H1 (cell line): ENCODE data around the gene NLRC5. TPM values are rescaled to one million over a fixed set of nuclear protein-coding genes. Genes with fewer than 3 reads are reported as not detected.

ENCODE experiments used
- CTCF ChIA-PET: fragments of 300-600 bp; sonication (Branson Sonifier 250); formaldehyde crosslinking; loops from one replicate; lab custom pipeline; 2021; ENCODE audit not compliant: partially characterized antibody; lab: Charles Lee
- POLR2A ChIA-PET: fragments of 300-600 bp; sonication (Branson Sonifier 250); formaldehyde crosslinking; loops from one replicate; lab custom pipeline; 2021; ENCODE audit warnings: inconsistent platforms; ENCODE audit not compliant: partially characterized antibody; lab: Charles Lee
- DNase-seq, 2 experiments: peaks; one replicate each; pipeline versions ENCODE4 v3.0.0 to v3.0.0-alpha.2; 2010 to 2022; ENCODE audit warnings: low spot score in 2 of 2, low read depth in 1 of 2, mixed read lengths in 1 of 2
- FAIRE-seq: peaks from 2 replicates; lab custom pipeline; 2011; peaks lifted over from hg19 to GRCh38; lab: Jason Lieb, UNC
- H2AFZ ChIP-seq: 2 replicates; pipeline ENCODE4 v1.8.1; 2012; ENCODE audit warnings: low read length, inconsistent platforms
- H2AK5ac ChIP-seq: 2 replicates; pipeline ENCODE4 v1.6.1; 2013; ENCODE audit warnings: low read depth, low read length
- H2BK120ac ChIP-seq: replicated peaks from 2 replicates; pipeline ENCODE3; 2013; ENCODE audit warnings: low read depth, low read length, inconsistent platforms
- H2BK12ac ChIP-seq: 2 replicates; pipeline ENCODE4 v1.6.1; 2013; ENCODE audit warnings: low read depth, low read length
- H2BK15ac ChIP-seq: 2 replicates; pipeline ENCODE4 v1.6.1; 2013; ENCODE audit warnings: low read length
- H2BK20ac ChIP-seq: 2 replicates; pipeline ENCODE4 v1.6.1; 2013; ENCODE audit warnings: low read length
- H2BK5ac ChIP-seq: 2 replicates; pipeline ENCODE4 v1.6.1; 2013; ENCODE audit warnings: low read depth, low read length
- H3K14ac ChIP-seq: 2 replicates; pipeline ENCODE4 v1.6.1; 2013; ENCODE audit warnings: inconsistent platforms; ENCODE audit not compliant: insufficient read length
- H3K18ac ChIP-seq: 2 replicates; pipeline ENCODE4 v1.6.1; 2013; ENCODE audit warnings: low read length; ENCODE audit errors: extremely low read depth
- H3K23ac ChIP-seq: 2 replicates; pipeline ENCODE4 v1.6.1; 2013; ENCODE audit warnings: inconsistent platforms; ENCODE audit not compliant: insufficient read length
- H3K23me2 ChIP-seq: 2 replicates; pipeline ENCODE4 v1.6.1; 2013; ENCODE audit warnings: low read depth, low read length
- H3K27ac ChIP-seq: 2 replicates; pipeline ENCODE4 v1.6.1; 2011; ENCODE audit warnings: low read depth, low read length, inconsistent platforms
- H3K27me3 ChIP-seq, 4 experiments: replicated peaks in 1 of 4; 1 replicate in 1 of 4; 2 replicates in 3 of 4; pipeline versions ENCODE4 v1.6.1 to v1.8.1; 2011 to 2013; ENCODE audit warnings: low read length in 3 of 4, mild to moderate bottlenecking in 3 of 4, inconsistent platforms in 2 of 4, mixed read lengths in 2 of 4, moderate library complexity in 1 of 4; ENCODE audit not compliant: control insufficient read depth in 3 of 4, insufficient read depth in 3 of 4; ENCODE audit errors: extremely low read depth in 1 of 4
- H3K36me3 ChIP-seq, 4 experiments: 2 replicates each; pipeline versions ENCODE4 v1.6.1 to v1.8.1; 2011 to 2013; ENCODE audit warnings: mild to moderate bottlenecking in 4 of 4, low read length in 3 of 4, moderate library complexity in 2 of 4, control low read depth in 1 of 4, inconsistent platforms in 1 of 4; ENCODE audit not compliant: insufficient read depth in 4 of 4, control insufficient read depth in 2 of 4
- H3K4ac ChIP-seq: replicated peaks from 2 replicates; pipeline ENCODE3; 2013; ENCODE audit warnings: low read length, low read depth, mixed read lengths, inconsistent platforms; ENCODE audit not compliant: insufficient read length
- H3K4me1 ChIP-seq, 4 experiments: replicated peaks in 1 of 4; 1 replicate in 1 of 4; 2 replicates in 3 of 4; pipeline versions ENCODE4 v1.6.1 to v1.8.1; 2011 to 2013; ENCODE audit warnings: low read length in 3 of 4, inconsistent platforms in 2 of 4, mixed read lengths in 1 of 4; ENCODE audit not compliant: insufficient read depth in 4 of 4, control insufficient read depth in 3 of 4
- H3K4me2 ChIP-seq, 2 experiments: 2 replicates each; pipeline versions ENCODE4 v1.6.1 to v1.8.1; 2011 to 2013; ENCODE audit warnings: low read depth in 2 of 2, low read length in 2 of 2, control low read depth in 1 of 2, inconsistent platforms in 1 of 2, mild to moderate bottlenecking in 1 of 2; ENCODE audit not compliant: insufficient read depth in 1 of 2
- H3K4me3 ChIP-seq, 4 experiments: fragments of 200-600, 300-600 bp in 1 of 4; sonication (generic), shearing (Covaris generic), sonication (Bioruptor Twin) in 1 of 4; 2 replicates each; pipeline versions ENCODE4 v1.5.1 to v1.8.1; 2011 to 2016; ENCODE audit warnings: low read length in 4 of 4, low read depth in 3 of 4, control low read depth in 2 of 4, inconsistent platforms in 2 of 4, mild to moderate bottlenecking in 2 of 4, mixed read lengths in 1 of 4, moderate library complexity in 1 of 4; ENCODE audit not compliant: insufficient read depth in 2 of 4; ENCODE audit errors: extremely low read depth in 1 of 4
- H3K56ac ChIP-seq: replicated peaks from 2 replicates; pipeline ENCODE3; 2013; ENCODE audit warnings: low read depth, mild to moderate bottlenecking, mixed read lengths, low read length, inconsistent platforms; ENCODE audit not compliant: insufficient read length
- H3K79me1 ChIP-seq: 2 replicates; pipeline ENCODE4 v1.6.1; 2013; ENCODE audit warnings: low read depth, low read length, control low read depth
- H3K79me2 ChIP-seq, 2 experiments: 2 replicates each; pipeline versions ENCODE4 v1.6.1 to v1.8.1; 2012 to 2013; ENCODE audit warnings: low read length in 2 of 2, mild to moderate bottlenecking in 2 of 2, inconsistent platforms in 1 of 2; ENCODE audit not compliant: insufficient read depth in 2 of 2, control insufficient read depth in 1 of 2
- H3K9ac ChIP-seq, 4 experiments: replicated peaks in 1 of 4; 1 replicate in 1 of 4; 2 replicates in 3 of 4; pipeline versions ENCODE4 v1.6.1 to v1.8.1; 2011 to 2013; ENCODE audit warnings: low read depth in 3 of 4, low read length in 3 of 4, control low read depth in 2 of 4, mild to moderate bottlenecking in 2 of 4, moderate library complexity in 2 of 4, inconsistent platforms in 1 of 4; ENCODE audit errors: extremely low read depth in 1 of 4
- H3K9me3 ChIP-seq, 2 experiments: 2 replicates each; pipeline versions ENCODE4 v1.6.1 to v1.8.1; 2012 to 2013; ENCODE audit warnings: mild to moderate bottlenecking in 2 of 2, moderate library complexity in 2 of 2, control low read depth in 1 of 2, inconsistent platforms in 1 of 2, low read depth in 1 of 2, low read length in 1 of 2, mixed read lengths in 1 of 2; ENCODE audit not compliant: insufficient read depth in 2 of 2
- H4K20me1 ChIP-seq, 2 experiments: replicated peaks in 1 of 2; 2 replicates each; pipeline versions ENCODE3 to v1.8.1; 2011 to 2013; ENCODE audit warnings: inconsistent platforms in 2 of 2, low read length in 2 of 2, mild to moderate bottlenecking in 1 of 2; ENCODE audit not compliant: insufficient read depth in 2 of 2, control insufficient read depth in 1 of 2
- H4K5ac ChIP-seq: 2 replicates; pipeline ENCODE4 v1.6.1; 2013; ENCODE audit warnings: low read length, low read depth, mixed read lengths, inconsistent platforms; ENCODE audit not compliant: insufficient read length
- H4K8ac ChIP-seq: 2 replicates; pipeline ENCODE4 v1.8.0; 2013; ENCODE audit warnings: mild to moderate bottlenecking, moderate library complexity, low read length, inconsistent platforms; ENCODE audit not compliant: insufficient read depth; ENCODE audit errors: extremely low read depth
- H4K91ac ChIP-seq: replicated peaks from 2 replicates; pipeline ENCODE3; 2013; ENCODE audit warnings: low read length, mixed read lengths, inconsistent platforms; ENCODE audit not compliant: insufficient read length
- CHD2 ChIP-seq: IDR thresholded peaks from 2 replicates; pipeline ENCODE4 v1.6.1; 2012; ENCODE audit warnings: low read length, improper control_type of control experiment
- WGBS, 2 experiments: shearing (Covaris generic) in 1 of 2; methylation state at CpG; one replicate each; pipeline versions ENCODE4 v1.1.6 to v1.1.7; 2013 to 2015; ENCODE audit warnings: low lambda C conversion rate in 2 of 2, mixed read lengths in 2 of 2, inconsistent platforms in 1 of 2, low coverage in 1 of 2, missing lambda C conversion rate in 1 of 2; ENCODE audit not compliant: insufficient replicate concordance in 2 of 2, insufficient coverage in 1 of 2, insufficient read length in 1 of 2; ENCODE audit errors: extremely low coverage in 1 of 2, missing lambda C conversion rate in 1 of 2; 5-methylcytosine and 5-hydroxymethylcytosine counted together
- polyA plus RNA-seq, 7 experiments: library from polyadenylated mRNA; depleted of rRNA in 3 of 7; stranded (reverse) in 5 of 7; unstranded in 2 of 7; fragments of >200 nt in 5 of 7; fragments of 200-250 nt in 2 of 7; gene quantifications; 1 replicate in 5 of 7; 2 replicates in 1 of 7; 4 replicates in 1 of 7; pipeline versions ENCODE4 v1.2.1 to v1.2.3, GENCODE V29; 2011 to 2013; ENCODE audit warnings: missing spikeins in 2 of 7, mixed read lengths in 2 of 7
- total RNA-seq: library from RNA; stranded (reverse); fragmentation: NEBNext Ultra II Directional; extraction: Animal tissue kit (Norgen Biotek cat#: 25700); gene quantifications from 2 replicates; pipeline ENCODE4 v1.2.1, GENCODE V29; 2021
- TF ChIP-seq, protein P1 (sequence below): IDR thresholded peaks from 2 replicates; pipeline ENCODE4 v1.6.1; 2011; ENCODE audit warnings: low read depth, mild to moderate bottlenecking, low read length; ENCODE audit not compliant: insufficient read depth

The NLRC5 gene
- total and polyA plus RNA-seq, 2 of the 8 experiments (the other 6 are each of a cell fraction or from before 2014, with no cell fraction given): 2.2 to 3.2 TPM

- Histone ChIP-seq H3K4ac (no peak overlapping the region), H2AK5ac (no peak overlapping the region), H2AFZ (no peak overlapping the region), H4K20me1 (no peaks in the 10 kb centered on the region), H3K14ac (no peak overlapping the region), H3K4me3 (no peak overlapping the region), H3K9ac (no peak overlapping the region), H3K27ac (no peak overlapping the region), H2BK20ac (no peak overlapping the region), H2BK15ac (no peak overlapping the region), H3K4me1 (peaks cover 3 to 13% (median 9%) of the 10 kb centered on the region in 4 experiments), H3K23me2 (no peaks in the 10 kb centered on the region), H3K18ac (no peak overlapping the region), H2BK120ac (no peak overlapping the region), H3K9me3 (no peaks in the 10 kb centered on the region), H3K79me2 (no peaks in the 10 kb centered on the region), H3K56ac (no peak overlapping the region), H4K91ac (no peak overlapping the region), H3K36me3 (no peaks in the 10 kb centered on the region), H2BK5ac (0 out of 2 replicates have a peak overlapping the region, but pooled peaks have one; percentile 4), H4K5ac (no peak overlapping the region), H2BK12ac (no peak overlapping the region), H3K79me1 (peaks cover 5% of the 10 kb centered on the region; the same call in 1 of the 2 replicates), H3K27me3 (no peaks in the 10 kb centered on the region), H4K8ac (no peak overlapping the region), H3K23ac (no peak overlapping the region), H3K4me2 (no peak overlapping the region)
- no peak for DNase-seq
- WGBS, 2 experiments: 85% methylated on average over 7 of the region's 7 CpGs; no CpG with 5 or more reads in 1 of the 2 experiments
- POLR2A ChIA-PET: interaction anchor here (1.2 to 1.4 kb wide), 2 partner anchors 9 to 39 kb away, joined by 4 read pairs; no protein-coding TSS in a partner anchor
- CTCF ChIA-PET: interaction anchor here (0.6 to 13.6 kb wide), 6 partner anchors 11 to 431 kb away, joined by 3 to 100 read pairs (median 4); partner anchors contain the start of gene CPNE2
- no peak for FAIRE-seq
- TF ChIP-seq CHD2: no peak
- TF ChIP-seq, protein P1, sequence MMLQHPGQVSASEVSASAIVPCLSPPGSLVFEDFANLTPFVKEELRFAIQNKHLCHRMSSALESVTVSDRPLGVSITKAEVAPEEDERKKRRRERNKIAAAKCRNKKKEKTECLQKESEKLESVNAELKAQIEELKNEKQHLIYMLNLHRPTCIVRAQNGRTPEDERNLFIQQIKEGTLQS: no peak
Measured at GRCh38 chr16:57105184-57105583, 115.8 kb downstream of the NLRC5 start.
